Astrocyte (in vitro differentiated cells and primary cell): ENCODE measurements around the gene PPP2R5B.

ENCODE experiments used
- EZH2 ChIP-seq: IDR thresholded peaks from 2 replicates; pipeline ENCODE4 v1.6.1; 2012; ENCODE audit warnings: mild to moderate bottlenecking, low read length, inconsistent platforms; ENCODE audit not compliant: insufficient read depth
- TF ChIP-seq, protein P1 (sequence below): IDR thresholded peaks from 2 replicates; pipeline ENCODE4 v1.5.1; 2011; ENCODE audit warnings: low read depth, mild to moderate bottlenecking, inconsistent platforms, low read length, moderate library complexity; ENCODE audit not compliant: insufficient read depth

DNA sequence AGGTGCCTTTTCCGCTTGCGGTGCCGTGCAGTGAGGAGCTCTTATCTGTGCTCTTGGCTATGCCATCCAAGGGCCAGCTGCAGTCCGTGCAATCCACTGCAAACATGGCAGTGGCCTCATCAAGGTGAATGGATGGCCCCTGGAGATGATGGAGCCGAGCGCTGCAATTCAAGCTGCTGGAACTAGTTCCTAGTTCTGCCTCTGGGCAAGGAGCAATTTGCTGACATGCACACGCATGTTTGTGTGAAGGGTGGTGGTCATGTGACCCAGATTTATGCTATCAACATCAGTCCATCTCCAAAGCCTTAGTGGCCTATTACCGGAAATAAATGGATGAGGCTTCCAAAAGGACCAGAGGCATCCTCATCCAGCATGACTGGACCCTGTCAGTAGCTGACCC lies 43.0 kb upstream of the PPP2R5B start:
- TF ChIP-seq, protein P1, sequence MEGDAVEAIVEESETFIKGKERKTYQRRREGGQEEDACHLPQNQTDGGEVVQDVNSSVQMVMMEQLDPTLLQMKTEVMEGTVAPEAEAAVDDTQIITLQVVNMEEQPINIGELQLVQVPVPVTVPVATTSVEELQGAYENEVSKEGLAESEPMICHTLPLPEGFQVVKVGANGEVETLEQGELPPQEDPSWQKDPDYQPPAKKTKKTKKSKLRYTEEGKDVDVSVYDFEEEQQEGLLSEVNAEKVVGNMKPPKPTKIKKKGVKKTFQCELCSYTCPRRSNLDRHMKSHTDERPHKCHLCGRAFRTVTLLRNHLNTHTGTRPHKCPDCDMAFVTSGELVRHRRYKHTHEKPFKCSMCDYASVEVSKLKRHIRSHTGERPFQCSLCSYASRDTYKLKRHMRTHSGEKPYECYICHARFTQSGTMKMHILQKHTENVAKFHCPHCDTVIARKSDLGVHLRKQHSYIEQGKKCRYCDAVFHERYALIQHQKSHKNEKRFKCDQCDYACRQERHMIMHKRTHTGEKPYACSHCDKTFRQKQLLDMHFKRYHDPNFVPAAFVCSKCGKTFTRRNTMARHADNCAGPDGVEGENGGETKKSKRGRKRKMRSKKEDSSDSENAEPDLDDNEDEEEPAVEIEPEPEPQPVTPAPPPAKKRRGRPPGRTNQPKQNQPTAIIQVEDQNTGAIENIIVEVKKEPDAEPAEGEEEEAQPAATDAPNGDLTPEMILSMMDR = no peak
- TF ChIP-seq EZH2 = no peak
